Left ventricle myocardium inferior (tissue), 1 donor: ENCODE results near the gene CCDC138. TPM values are rescaled to one million over a fixed set of nuclear protein-coding genes. Genes with fewer than 3 reads are reported as not detected.

ENCODE experiments used
- DNase-seq: peaks from one replicate; pipeline ENCODE4 v3.0.0-alpha.2; 2020
- H3K27ac ChIP-seq: fragments of 200-600 bp; replicated peaks from 2 replicates; pipeline ENCODE4 v1.8.0; 2021
- H3K27me3 ChIP-seq: fragments of 200-600 bp; 2 replicates; pipeline ENCODE4 v1.8.0; 2021; ENCODE audit warnings: low read depth
- H3K36me3 ChIP-seq: fragments of 200-600 bp; 2 replicates; pipeline ENCODE4 v1.8.0; 2021
- H3K4me1 ChIP-seq: fragments of 200-600 bp; 2 replicates; pipeline ENCODE4 v1.8.0; 2021
- H3K4me3 ChIP-seq: fragments of 200-600 bp; 2 replicates; pipeline ENCODE4 v1.8.0; 2021; ENCODE audit warnings: mild to moderate bottlenecking, moderate library complexity
- H3K9me3 ChIP-seq: fragments of 200-600 bp; replicated peaks from 2 replicates; pipeline ENCODE4 v1.8.0; 2021
- CTCF ChIP-seq: fragments of 200-600 bp; IDR thresholded peaks from 2 replicates; pipeline ENCODE4 v1.8.0; 2021; ENCODE audit warnings: antibody characterized with exemption, mild to moderate bottlenecking, borderline replicate concordance
- intact Hi-C: fragments of 100-400 bp; cut with micrococcal nuclease; formaldehyde crosslinking; loops from one replicate; pipeline ENCODE4 v1.11.0; 2022
- total RNA-seq: library from RNA; stranded (reverse); fragmentation: NEBNext Ultra II Directional; extraction: Animal tissue kit (Norgen Biotek cat#: 25700); gene quantifications from one replicate; pipeline ENCODE4 v1.2.1, GENCODE V29; 2021
- donor health status: DM: no; HTN: yes; CAD: no; lungs with severe emphysema.

CCDC138 gene
- total RNA-seq, 1 donor from 2014 or later: 1.1 TPM

GRCh38 chr2:108878276-108878675 is 91.7 kb downstream of the CCDC138 start:
- Histone ChIP-seq H3K9me3 (peaks cover 42% of the 10 kb centered on the region), H3K27ac (no peak overlapping the region), H3K27me3 (no peaks in the 10 kb centered on the region), H3K4me3 (no peak overlapping the region), H3K36me3 (no peaks in the 10 kb centered on the region), H3K4me1 (no peaks in the 10 kb centered on the region)
- intact Hi-C loops: loop anchor here (10.0 kb wide), 1 partner anchor 117 kb away; no protein-coding TSS in a partner anchor
- DNase-seq: no peak
- TF ChIP-seq CTCF: no peak

- peaks cover 62% of the 10 kb centered on the region for H3K9me3 ChIP-seq
- intact Hi-C loops: no loop called here
- TF ChIP-seq CTCF: no peak
Observed at GRCh38 chr2:108884619-108885018, 98.0 kb downstream of the CCDC138 start.

GRCh38 chr2:108889907-108890306 is 103.3 kb downstream of the CCDC138 start:
- Histone ChIP-seq H3K27ac (no peak overlapping the region), H3K27me3 (no peaks in the 10 kb centered on the region), H3K4me3 (no peak overlapping the region), H3K4me1 (no peaks in the 10 kb centered on the region), H3K36me3 (no peaks in the 10 kb centered on the region), H3K9me3 (peaks cover 50% of the 10 kb centered on the region)
- intact Hi-C loops: no loop called here
- no peak for DNase-seq
- no peak for TF ChIP-seq CTCF

More at GRCh38 chr2:108884619-108885018, 98.0 kb downstream of the CCDC138 start:
- no peak overlapping the region for H3K4me3 ChIP-seq
- H3K27ac ChIP-seq: no peak overlapping the region
- H3K27me3 ChIP-seq: no peaks in the 10 kb centered on the region
- DNase-seq: no peak
- H3K36me3 ChIP-seq: no peaks in the 10 kb centered on the region
- no peaks in the 10 kb centered on the region for H3K4me1 ChIP-seq

- Histone ChIP-seq H3K27ac (no peak overlapping the region), H3K27me3 (no peaks in the 10 kb centered on the region), H3K36me3 (no peaks in the 10 kb centered on the region), H3K4me3 (no peak overlapping the region), H3K9me3 (peaks cover 35% of the 10 kb centered on the region), H3K4me1 (no peaks in the 10 kb centered on the region)
- no peak for TF ChIP-seq CTCF
- intact Hi-C loops: no loop called here
- DNase-seq: no peak
Observed at GRCh38 chr2:108893277-108893676, 106.7 kb downstream of the CCDC138 start.

GRCh38 chr2:108894766-108895165 is 108.2 kb downstream of the CCDC138 start:
- no peak for TF ChIP-seq CTCF
- Histone ChIP-seq H3K36me3 (no peaks in the 10 kb centered on the region), H3K27ac (no peak overlapping the region), H3K9me3 (peaks cover 20% of the 10 kb centered on the region), H3K27me3 (no peaks in the 10 kb centered on the region), H3K4me1 (no peaks in the 10 kb centered on the region), H3K4me3 (no peak overlapping the region)
- no peak for DNase-seq
- intact Hi-C loops: no loop called here

GRCh38 chr2:108895188-108895587 is 108.6 kb downstream of the CCDC138 start:
- no peak for DNase-seq
- Histone ChIP-seq H3K27me3 (no peaks in the 10 kb centered on the region), H3K9me3 (peaks cover 19% of the 10 kb centered on the region), H3K27ac (no peak overlapping the region), H3K36me3 (no peaks in the 10 kb centered on the region), H3K4me3 (no peak overlapping the region), H3K4me1 (no peaks in the 10 kb centered on the region)
- no peak for TF ChIP-seq CTCF
- intact Hi-C loops: no loop called here
